KMS-11 (cell line): ENCODE data around the gene KRTAP2-4.
"Not testable (repeated sequence)": the region's sequence is repeated elsewhere in the genome, so short reads cannot be mapped to it uniquely, and the experiment has no call there.

Experiments used
- H2AFZ ChIP-seq: fragments of 200-600 bp; sonication (generic); 2 replicates; pipeline ENCODE4 v1.6.1; 2016; ENCODE audit warnings: antibody characterized with exemption, mixed run types, low read depth
- H3K27ac ChIP-seq: fragments of 200-600 bp; sonication (generic); 2 replicates; pipeline ENCODE4 v1.6.1; 2016; ENCODE audit warnings: mild to moderate bottlenecking, mixed run types
- H3K27me3 ChIP-seq: fragments of 200-600 bp; sonication (generic); 2 replicates; pipeline ENCODE4 v1.6.1; 2017; ENCODE audit warnings: mild to moderate bottlenecking, low read depth, mixed run types, moderate library complexity; ENCODE audit not compliant: insufficient read depth
- H3K36me3 ChIP-seq: fragments of 200-600 bp; sonication (generic); 2 replicates; pipeline ENCODE4 v1.6.1; 2017; ENCODE audit warnings: mild to moderate bottlenecking, mixed run types; ENCODE audit not compliant: insufficient read depth
- H3K4me1 ChIP-seq: fragments of 200-600 bp; sonication (generic); 2 replicates; pipeline ENCODE4 v1.6.1; 2016; ENCODE audit warnings: mild to moderate bottlenecking, low read depth, mixed run types; ENCODE audit not compliant: poor library complexity, severe bottlenecking
- H3K4me2 ChIP-seq: fragments of 200-600 bp; sonication (generic); 2 replicates; pipeline ENCODE4 v1.7.0; 2016; ENCODE audit warnings: mild to moderate bottlenecking, mixed run types
- H3K4me3 ChIP-seq: fragments of 200-600 bp; sonication (generic); IDR thresholded peaks from 2 replicates; pipeline ENCODE4 v1.6.1; 2017; ENCODE audit warnings: low read depth, low read length, mixed read lengths; ENCODE audit not compliant: insufficient read depth
- H3K79me2 ChIP-seq: fragments of 200-600 bp; sonication (generic); 2 replicates; pipeline ENCODE4 v1.6.1; 2016; ENCODE audit warnings: low read depth, mixed run types; ENCODE audit not compliant: insufficient read depth
- H3K9ac ChIP-seq: fragments of 200-600 bp; sonication (generic); 2 replicates; pipeline ENCODE4 v1.6.1; 2016; ENCODE audit warnings: mild to moderate bottlenecking, mixed run types
- H4K20me1 ChIP-seq: fragments of 200-600 bp; sonication (generic); 2 replicates; pipeline ENCODE4 v1.6.1; 2016; ENCODE audit warnings: mild to moderate bottlenecking, mixed run types; ENCODE audit not compliant: insufficient read depth
- CTCF ChIP-seq: fragments of 200-600 bp; sonication (generic); conservative IDR thresholded peaks from 2 replicates; pipeline ENCODE4 v1.6.1; 2017; ENCODE audit warnings: low read depth, mild to moderate bottlenecking, antibody characterized with exemption, low read length, moderate library complexity, mixed read lengths

KRTAP2-4 gene

GRCh38 chr17:41073676-41074075 lies 8.0 kb upstream of the KRTAP2-4 start:
- Histone ChIP-seq H3K4me3 (no peak overlapping the region), H3K9ac (no peak overlapping the region), H3K27me3 (no peaks in the 10 kb centered on the region), H2AFZ (no peak overlapping the region), H3K27ac (no peak overlapping the region), H3K79me2 (no peaks in the 10 kb centered on the region), H4K20me1 (no peaks in the 10 kb centered on the region), H3K4me1 (no peaks in the 10 kb centered on the region), H3K36me3 (no peaks in the 10 kb centered on the region), H3K4me2 (no peak overlapping the region)
- TF ChIP-seq CTCF = no peak

DNA sequence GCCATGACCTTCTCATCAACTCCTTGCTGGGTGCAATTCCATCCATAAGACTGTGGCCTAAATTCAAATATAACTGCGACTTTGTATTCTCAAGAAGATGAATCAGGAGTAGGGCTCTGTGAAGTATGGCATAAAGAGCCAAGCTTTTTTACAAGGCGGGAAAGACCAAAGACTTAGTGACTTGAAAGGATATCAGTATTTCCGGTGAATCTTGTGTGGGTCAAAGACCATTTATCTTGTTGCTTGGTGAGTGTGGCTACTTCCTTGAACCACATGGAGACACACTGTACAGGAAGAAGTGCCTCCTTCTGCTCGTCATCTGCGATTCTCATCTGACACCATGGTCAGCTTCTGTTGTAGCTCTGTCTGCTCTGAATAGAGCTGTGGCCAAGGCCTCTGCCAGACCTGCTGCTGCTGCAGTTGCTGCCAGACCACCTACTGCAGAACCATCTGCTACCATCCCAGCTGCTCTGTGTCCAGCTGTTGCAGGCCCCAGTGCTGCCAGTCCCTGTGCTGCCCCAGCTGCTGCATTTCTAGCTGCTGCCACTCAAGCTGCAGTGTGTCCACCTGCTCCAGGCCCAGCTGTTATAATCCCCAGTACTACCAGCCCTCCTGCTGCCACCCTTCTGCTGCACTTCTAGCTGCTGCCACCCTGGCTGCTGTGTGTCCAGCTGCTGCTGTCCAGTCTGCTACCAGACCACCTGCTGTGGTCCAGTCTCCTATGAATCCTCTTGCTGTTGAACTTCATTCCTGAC lies 6.1 kb upstream of the KRTAP2-4 start:
- H3K79me2 ChIP-seq = no peaks in the 10 kb centered on the region
- H3K27me3 ChIP-seq = no peaks in the 10 kb centered on the region
- TF ChIP-seq CTCF = no peak
- H3K9ac ChIP-seq = no peak overlapping the region
- no peak overlapping the region for H2AFZ ChIP-seq
- no peaks in the 10 kb centered on the region for H4K20me1 ChIP-seq
- H3K36me3 ChIP-seq = no peaks in the 10 kb centered on the region
- no peaks in the 10 kb centered on the region for H3K4me1 ChIP-seq
- H3K4me2 ChIP-seq = no peak overlapping the region
- no peak overlapping the region for H3K27ac ChIP-seq
- no peak overlapping the region for H3K4me3 ChIP-seq

DNA sequence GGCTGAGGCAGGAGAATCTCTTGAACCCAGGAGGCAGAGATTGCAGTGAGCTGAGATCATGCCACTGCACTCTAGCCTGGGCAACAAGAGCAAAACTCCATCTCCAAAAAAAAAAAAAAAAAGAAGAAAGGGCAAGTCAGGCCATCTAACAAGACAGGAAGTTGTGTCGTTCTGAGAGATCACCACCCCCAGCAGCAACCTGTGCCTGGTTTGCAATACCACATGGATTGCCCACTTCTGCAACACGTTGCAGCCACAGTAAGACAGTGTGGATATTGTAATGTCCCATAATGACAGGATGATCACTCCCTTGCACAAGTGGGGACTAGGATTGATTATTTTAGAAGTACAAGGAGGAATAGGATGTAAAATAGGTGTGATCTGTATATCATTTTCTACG lies 3.4 kb upstream of the KRTAP2-4 start:
- Histone ChIP-seq H3K36me3 (no peaks in the 10 kb centered on the region), H3K4me1 (no peaks in the 10 kb centered on the region), H3K9ac (no peak overlapping the region)

GRCh38 chr17:41067281-41067680 lies 1.6 kb upstream of the KRTAP2-4 start:
- Histone ChIP-seq H3K27ac (no peak overlapping the region), H2AFZ (no peak overlapping the region), H3K9ac (no peak overlapping the region), H3K4me1 (no peaks in the 10 kb centered on the region), H4K20me1 (no peaks in the 10 kb centered on the region), H3K36me3 (no peaks in the 10 kb centered on the region), H3K27me3 (no peaks in the 10 kb centered on the region), H3K4me2 (no peak overlapping the region), H3K79me2 (no peaks in the 10 kb centered on the region), H3K4me3 (no peak overlapping the region)
- TF ChIP-seq CTCF = no peak

More for the DNA sequence above, 3.4 kb upstream of the KRTAP2-4 start:
- Histone ChIP-seq H4K20me1 (no peaks in the 10 kb centered on the region), H3K79me2 (no peaks in the 10 kb centered on the region), H3K27me3 (no peaks in the 10 kb centered on the region), H2AFZ (no peak overlapping the region), H3K27ac (no peak overlapping the region), H3K4me3 (no peak overlapping the region), H3K4me2 (no peak overlapping the region)
- TF ChIP-seq CTCF = no peak

GRCh38 chr17:41065016-41065689 lies 526 bp downstream of the KRTAP2-4 start:
- not testable (repeated sequence) for H2AFZ ChIP-seq, H3K9ac ChIP-seq, H4K20me1 ChIP-seq, H3K79me2 ChIP-seq, H3K4me2 ChIP-seq, H3K36me3 ChIP-seq, H3K4me1 ChIP-seq, H3K27me3 ChIP-seq, H3K4me3 ChIP-seq, H3K27ac ChIP-seq
